ENCODE results near the gene TRIM28.

DNA sequence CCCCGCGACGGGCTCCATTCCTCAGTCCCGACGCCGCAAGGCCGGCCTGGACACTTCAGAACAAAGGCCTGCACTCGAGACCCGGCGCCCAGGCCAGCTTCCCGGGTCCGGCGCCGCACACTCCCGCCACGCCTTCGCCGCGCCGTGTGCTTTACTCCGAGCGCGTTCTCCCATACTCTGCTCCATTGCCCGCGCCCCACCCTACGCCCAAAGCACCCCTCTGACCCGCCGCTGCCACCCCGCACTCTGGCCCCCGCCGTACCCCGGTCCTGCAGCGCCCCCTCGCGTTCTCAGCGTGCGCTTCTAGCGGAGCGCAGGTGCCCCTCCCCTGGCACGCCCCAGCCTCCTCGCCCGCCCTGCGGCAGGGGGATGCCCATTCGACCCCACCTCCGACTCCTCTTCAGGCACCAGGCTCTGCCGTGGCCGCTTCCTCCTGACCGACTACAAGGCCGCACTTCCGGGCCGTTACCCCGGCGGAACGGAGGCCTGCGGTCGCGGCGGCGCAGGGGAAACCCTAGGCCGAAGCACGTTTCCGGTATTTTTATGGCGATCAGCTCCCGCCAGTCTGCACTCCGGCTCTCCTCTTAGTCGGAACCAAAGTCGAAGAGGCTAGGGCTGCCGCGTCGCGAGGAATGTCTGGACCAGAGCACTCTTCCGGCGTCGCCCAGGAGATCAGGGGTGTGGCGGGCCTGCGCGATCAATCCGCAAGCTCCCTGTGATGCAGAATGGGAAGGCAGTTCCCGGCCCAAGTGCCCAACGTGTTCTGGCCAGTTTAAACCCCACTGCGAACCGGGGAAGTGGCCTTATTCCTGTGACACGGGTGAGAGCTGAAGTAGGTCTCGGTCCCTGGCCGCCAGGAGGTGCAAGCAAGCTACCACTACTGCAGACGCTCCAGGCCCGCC is 24.3 kb upstream of the TRIM28 start, which contains the start of gene ZBTB45:
- TF ChIP-seq, protein P1, sequence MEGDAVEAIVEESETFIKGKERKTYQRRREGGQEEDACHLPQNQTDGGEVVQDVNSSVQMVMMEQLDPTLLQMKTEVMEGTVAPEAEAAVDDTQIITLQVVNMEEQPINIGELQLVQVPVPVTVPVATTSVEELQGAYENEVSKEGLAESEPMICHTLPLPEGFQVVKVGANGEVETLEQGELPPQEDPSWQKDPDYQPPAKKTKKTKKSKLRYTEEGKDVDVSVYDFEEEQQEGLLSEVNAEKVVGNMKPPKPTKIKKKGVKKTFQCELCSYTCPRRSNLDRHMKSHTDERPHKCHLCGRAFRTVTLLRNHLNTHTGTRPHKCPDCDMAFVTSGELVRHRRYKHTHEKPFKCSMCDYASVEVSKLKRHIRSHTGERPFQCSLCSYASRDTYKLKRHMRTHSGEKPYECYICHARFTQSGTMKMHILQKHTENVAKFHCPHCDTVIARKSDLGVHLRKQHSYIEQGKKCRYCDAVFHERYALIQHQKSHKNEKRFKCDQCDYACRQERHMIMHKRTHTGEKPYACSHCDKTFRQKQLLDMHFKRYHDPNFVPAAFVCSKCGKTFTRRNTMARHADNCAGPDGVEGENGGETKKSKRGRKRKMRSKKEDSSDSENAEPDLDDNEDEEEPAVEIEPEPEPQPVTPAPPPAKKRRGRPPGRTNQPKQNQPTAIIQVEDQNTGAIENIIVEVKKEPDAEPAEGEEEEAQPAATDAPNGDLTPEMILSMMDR (IDR thresholded peaks at IDR 0.05), result peak in 5 of 6 experiments; percentile 50 to 89 (median 65)
- peak in 1 of 2 donors; percentile 68 for TF ChIP-seq POLR2A (IDR thresholded peaks at IDR 0.05)

All from thyroid gland (tissue), 4 donors.